HEK293 (cell line): ENCODE measurements around the gene UPP2.

Experiments
- CTCF ChIA-PET: fragments of 350-600 bp; formaldehyde crosslinking; extraction: SDS; loops from one replicate; lab custom pipeline; 2021; ENCODE audit warnings: antibody characterized with exemption; lab: Yijun Ruan, JAX
- POLR2A ChIA-PET: fragments of 300-600 bp; formaldehyde crosslinking; extraction: SDS; loops from one replicate; lab custom pipeline; 2020; ENCODE audit warnings: antibody characterized with exemption, inconsistent platforms; lab: Yijun Ruan, JAX
- H3K27ac ChIP-seq: fragments of 200-500 bp; sonication (Bioruptor generic); 2 replicates; pipeline ENCODE4 v1.5.1; 2014; ENCODE audit warnings: low read depth, low read length, control low read depth, inconsistent platforms; ENCODE audit errors: extremely low read depth
- H3K36me3 ChIP-seq, 2 experiments: fragments of 200-500 bp in 1 of 2; sonication (Bioruptor generic) in 1 of 2; 1 replicate in 1 of 2; 2 replicates in 1 of 2; pipeline ENCODE4 v1.5.1; 2014 to 2017; ENCODE audit warnings: inconsistent platforms in 2 of 2, low read length in 2 of 2; ENCODE audit not compliant: control insufficient read depth in 2 of 2, insufficient read depth in 1 of 2
- H3K4me1 ChIP-seq: fragments of 200-500 bp; sonication (Bioruptor generic); 2 replicates; pipeline ENCODE4 v1.5.1; 2014; ENCODE audit warnings: mild to moderate bottlenecking, low read length, inconsistent platforms; ENCODE audit not compliant: control insufficient read depth, insufficient read depth
- H3K4me3 ChIP-seq: 2 replicates; pipeline ENCODE4 v1.5.1; 2011; ENCODE audit warnings: low read depth, mild to moderate bottlenecking, control low read depth, low read length, moderate library complexity
- H3K9me3 ChIP-seq: fragments of 200-500 bp; sonication (Bioruptor generic); 2 replicates; pipeline ENCODE4 v1.5.1; 2014; ENCODE audit warnings: low read depth, low read length, inconsistent platforms; ENCODE audit not compliant: control insufficient read depth, insufficient read depth
- KLF1 ChIP-seq: fragments of 450-650 bp; formaldehyde crosslinking; IDR thresholded peaks from 2 replicates; pipeline ENCODE4 v1.5.1; 2016; ENCODE audit warnings: missing biosample characterization, missing genetic modification characterization
- KLF8 ChIP-seq: fragments of 450-650 bp; formaldehyde crosslinking; IDR thresholded peaks from 2 replicates; pipeline ENCODE4 v1.5.1; 2016; ENCODE audit warnings: missing biosample characterization, missing genetic modification characterization
- MEIS1 ChIP-seq: sonication (generic); formaldehyde crosslinking; IDR thresholded peaks from 2 replicates; pipeline ENCODE4 v1.8.1; 2022; ENCODE audit warnings: missing genetic modification reagents, mild to moderate bottlenecking, borderline replicate concordance
- MYNN ChIP-seq: fragments of 450-650 bp; formaldehyde crosslinking; IDR thresholded peaks from 2 replicates; pipeline ENCODE4 v1.5.1; 2016; ENCODE audit warnings: missing biosample characterization, missing genetic modification characterization, borderline replicate concordance
- RBAK ChIP-seq: fragments of 450-650 bp; formaldehyde crosslinking; IDR thresholded peaks from 2 replicates; pipeline ENCODE4 v1.5.1; 2016; ENCODE audit warnings: missing biosample characterization, missing genetic modification characterization
- REPIN1 ChIP-seq: fragments of 450-650 bp; formaldehyde crosslinking; IDR thresholded peaks from 2 replicates; pipeline ENCODE4 v1.5.1; 2017; ENCODE audit warnings: missing biosample characterization, missing genetic modification characterization, low read depth
- ZBTB17 ChIP-seq: fragments of 450-650 bp; formaldehyde crosslinking; IDR thresholded peaks from 2 replicates; pipeline ENCODE4 v1.5.1; 2016; ENCODE audit warnings: missing biosample characterization, missing genetic modification characterization
- ZEB2 ChIP-seq: fragments of 450-650 bp; formaldehyde crosslinking; IDR thresholded peaks from 2 replicates; pipeline ENCODE4 v1.5.1; 2016; ENCODE audit warnings: missing biosample characterization, missing genetic modification characterization
- ZFHX2 ChIP-seq: fragments of 450-650 bp; formaldehyde crosslinking; conservative IDR thresholded peaks from 2 replicates; pipeline ENCODE4 v1.5.1; 2016; ENCODE audit warnings: missing biosample characterization, missing genetic modification characterization
- ZFP41 ChIP-seq: fragments of 450-650 bp; formaldehyde crosslinking; IDR thresholded peaks from 2 replicates; pipeline ENCODE4 v1.5.1; 2016; ENCODE audit warnings: missing biosample characterization, missing genetic modification characterization, borderline replicate concordance
- ZFP69B ChIP-seq: fragments of 450-650 bp; formaldehyde crosslinking; IDR thresholded peaks from 2 replicates; pipeline ENCODE4 v1.5.1; 2016; ENCODE audit warnings: missing biosample characterization, missing genetic modification characterization
- ZNF121 ChIP-seq: fragments of 450-650 bp; formaldehyde crosslinking; IDR thresholded peaks from 2 replicates; pipeline ENCODE4 v1.5.1; 2016; ENCODE audit warnings: missing biosample characterization, missing genetic modification characterization
- ZNF146 ChIP-seq: fragments of 450-650 bp; formaldehyde crosslinking; IDR thresholded peaks from 2 replicates; pipeline ENCODE4 v1.5.1; 2016; ENCODE audit warnings: missing biosample characterization, missing genetic modification characterization
- ZNF19 ChIP-seq: fragments of 450-650 bp; formaldehyde crosslinking; IDR thresholded peaks from 2 replicates; pipeline ENCODE4; 2016; ENCODE audit warnings: missing biosample characterization, missing genetic modification characterization, low read depth
- ZNF248 ChIP-seq: fragments of 450-650 bp; formaldehyde crosslinking; IDR thresholded peaks from 2 replicates; pipeline ENCODE4 v1.5.1; 2017; ENCODE audit warnings: missing biosample characterization, missing genetic modification characterization
- ZNF266 ChIP-seq: fragments of 450-650 bp; formaldehyde crosslinking; IDR thresholded peaks from 2 replicates; pipeline ENCODE4 v1.5.1; 2016; ENCODE audit warnings: missing biosample characterization, missing genetic modification characterization, low read depth
- ZNF292 ChIP-seq: fragments of 450-650 bp; formaldehyde crosslinking; IDR thresholded peaks from 2 replicates; pipeline ENCODE4 v1.5.1; 2016; ENCODE audit warnings: low read depth, missing biosample characterization, missing genetic modification characterization, borderline replicate concordance
- ZNF335 ChIP-seq: fragments of 450-650 bp; formaldehyde crosslinking; conservative IDR thresholded peaks from 2 replicates; pipeline ENCODE4 v1.5.1; 2016; ENCODE audit warnings: missing biosample characterization, missing genetic modification characterization
- ZNF391 ChIP-seq: fragments of 450-650 bp; formaldehyde crosslinking; IDR thresholded peaks from 2 replicates; pipeline ENCODE4 v1.5.1; 2016; ENCODE audit warnings: low read depth, missing biosample characterization, missing genetic modification characterization, borderline replicate concordance
- ZNF433 ChIP-seq: fragments of 450-650 bp; formaldehyde crosslinking; IDR thresholded peaks from 2 replicates; pipeline ENCODE4 v1.5.1; 2016; ENCODE audit warnings: missing biosample characterization, missing genetic modification characterization, low read depth
- ZNF518A ChIP-seq: fragments of 450-650 bp; formaldehyde crosslinking; conservative IDR thresholded peaks from 2 replicates; pipeline ENCODE4 v1.5.1; 2016; ENCODE audit warnings: low read depth, missing biosample characterization, missing genetic modification characterization
- ZNF560 ChIP-seq: fragments of 450-650 bp; formaldehyde crosslinking; IDR thresholded peaks from 2 replicates; pipeline ENCODE4 v1.5.1; 2017; ENCODE audit warnings: missing biosample characterization, missing genetic modification characterization, borderline replicate concordance
- ZNF660 ChIP-seq: fragments of 450-650 bp; IDR thresholded peaks from 2 replicates; pipeline ENCODE4 v1.5.1; 2018; ENCODE audit warnings: missing biosample characterization, mild to moderate bottlenecking, missing genetic modification characterization
- ZNF791 ChIP-seq: fragments of 450-650 bp; formaldehyde crosslinking; IDR thresholded peaks from 2 replicates; pipeline ENCODE4 v1.5.1; 2016; ENCODE audit warnings: missing biosample characterization, missing genetic modification characterization
- TF ChIP-seq, protein P1 (sequence below): fragments of 450-650 bp; IDR thresholded peaks from 2 replicates; pipeline ENCODE4 v1.5.1; 2018; ENCODE audit warnings: missing biosample characterization, missing genetic modification characterization

Gene UPP2

GRCh38 chr2:158061763-158062162 is 39.9 kb upstream of the UPP2 start:
- POLR2A ChIA-PET, result no interaction called here
- Histone ChIP-seq H3K36me3 (no peaks in the 10 kb centered on the region), H3K9me3 (no peaks in the 10 kb centered on the region), H3K4me1 (no peaks in the 10 kb centered on the region), H3K27ac (no peak overlapping the region), H3K4me3 (no peak overlapping the region)
- TF ChIP-seq ZNF146, result no peak
- TF ChIP-seq ZFHX2, result no peak
- TF ChIP-seq ZEB2 (tag by site-specific recombination), result no peak
- TF ChIP-seq ZNF433 (tag by site-specific recombination), result no peak
- TF ChIP-seq RBAK (tag by site-specific recombination), result no peak
- TF ChIP-seq MEIS1, result no peak
- TF ChIP-seq ZNF560 (tag by site-specific recombination), result no peak
- no peak for TF ChIP-seq ZNF335 (tag by site-specific recombination)
- no peak for TF ChIP-seq KLF1 (tag by site-specific recombination)
- TF ChIP-seq ZNF121 (tag by site-specific recombination), result no peak
- CTCF ChIA-PET, result interaction anchor here (1.0 kb wide), 1 partner anchor 28 kb away, joined by 4 read pairs; no protein-coding TSS in a partner anchor

DNA sequence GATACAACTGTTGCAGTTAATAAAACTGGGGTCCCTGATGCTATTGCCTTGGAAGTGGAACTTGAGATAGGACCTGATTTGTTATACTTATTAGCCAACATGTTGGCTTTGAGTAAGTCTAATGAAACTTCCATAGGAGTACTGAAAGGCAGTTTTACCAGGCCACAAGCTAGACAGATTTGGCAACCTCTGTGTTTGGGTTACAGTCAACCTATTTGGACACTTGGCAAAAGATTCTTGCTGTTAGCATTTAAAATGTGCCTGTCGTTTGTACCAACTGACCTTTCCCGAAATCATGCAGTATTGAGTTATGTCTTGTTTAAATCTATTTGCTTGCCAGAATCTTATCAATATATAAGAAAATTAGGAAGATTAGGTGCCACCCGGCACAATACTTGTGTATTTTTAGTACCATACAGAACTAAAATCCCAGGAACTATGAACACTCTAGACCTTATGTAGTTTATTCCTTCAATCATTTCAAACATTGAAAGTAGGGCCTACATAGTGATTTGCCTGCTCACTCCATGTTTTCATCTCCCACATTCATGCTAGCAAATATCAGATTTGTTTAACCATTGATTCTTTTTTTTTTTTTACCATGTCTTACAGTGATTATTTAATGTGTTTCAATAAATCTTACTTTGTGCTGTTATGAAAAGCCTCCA is 35.5 kb upstream of the UPP2 start:
- Histone ChIP-seq H3K4me1 (no peaks in the 10 kb centered on the region), H3K4me3 (no peak overlapping the region), H3K36me3 (no peaks in the 10 kb centered on the region), H3K27ac (no peak overlapping the region), H3K9me3 (no peaks in the 10 kb centered on the region)
- CTCF ChIA-PET, result no interaction called here
- TF ChIP-seq, protein P1, sequence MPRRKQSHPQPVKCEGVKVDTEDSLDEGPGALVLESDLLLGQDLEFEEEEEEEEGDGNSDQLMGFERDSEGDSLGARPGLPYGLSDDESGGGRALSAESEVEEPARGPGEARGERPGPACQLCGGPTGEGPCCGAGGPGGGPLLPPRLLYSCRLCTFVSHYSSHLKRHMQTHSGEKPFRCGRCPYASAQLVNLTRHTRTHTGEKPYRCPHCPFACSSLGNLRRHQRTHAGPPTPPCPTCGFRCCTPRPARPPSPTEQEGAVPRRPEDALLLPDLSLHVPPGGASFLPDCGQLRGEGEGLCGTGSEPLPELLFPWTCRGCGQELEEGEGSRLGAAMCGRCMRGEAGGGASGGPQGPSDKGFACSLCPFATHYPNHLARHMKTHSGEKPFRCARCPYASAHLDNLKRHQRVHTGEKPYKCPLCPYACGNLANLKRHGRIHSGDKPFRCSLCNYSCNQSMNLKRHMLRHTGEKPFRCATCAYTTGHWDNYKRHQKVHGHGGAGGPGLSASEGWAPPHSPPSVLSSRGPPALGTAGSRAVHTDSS (tag by site-specific recombination), result no peak
- no peak for TF ChIP-seq ZNF292 (tag by site-specific recombination)
- no peak for TF ChIP-seq ZNF660 (tag by site-specific recombination)
- TF ChIP-seq MYNN (tag by site-specific recombination), result no peak
- no peak for TF ChIP-seq ZFP69B (tag by site-specific recombination)
- TF ChIP-seq ZFP41 (tag by site-specific recombination), result no peak
- TF ChIP-seq KLF8 (tag by site-specific recombination), result no peak
- no peak for TF ChIP-seq REPIN1 (tag by site-specific recombination)
- TF ChIP-seq ZNF19, result no peak
- POLR2A ChIA-PET, result no interaction called here

DNA sequence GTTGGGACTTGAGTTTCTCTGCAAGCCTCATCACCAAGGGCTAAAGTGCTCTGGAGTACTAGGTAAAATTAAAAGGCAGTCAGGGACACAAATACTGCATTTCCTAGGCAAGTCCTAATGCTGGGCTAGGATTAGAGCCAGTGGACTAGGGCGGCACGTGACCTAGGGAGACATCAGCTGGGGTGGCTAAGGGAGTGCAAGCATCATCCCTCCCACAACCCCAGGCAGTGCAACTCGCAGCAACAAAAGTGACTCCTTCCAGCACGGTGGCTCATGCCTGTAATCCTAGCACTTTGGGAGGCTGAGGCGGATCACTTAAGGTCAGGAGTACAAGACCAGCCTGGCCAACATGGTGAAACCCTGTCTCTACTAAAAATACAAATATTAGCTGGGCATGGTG is 30.7 kb upstream of the UPP2 start:
- H3K4me3 ChIP-seq, result no peak overlapping the region
- no peaks in the 10 kb centered on the region for H3K36me3 ChIP-seq
- ChIA-PET POLR2A (no interaction called here), CTCF (interaction anchor here (0.8 kb wide), 1 partner anchor 15 kb away, joined by 3 read pairs; no protein-coding TSS in a partner anchor)
- no peaks in the 10 kb centered on the region for H3K4me1 ChIP-seq
- H3K27ac ChIP-seq, result no peak overlapping the region
- H3K9me3 ChIP-seq, result no peaks in the 10 kb centered on the region
- TF ChIP-seq ZNF391 (tag by site-specific recombination) (no peak), ZNF248 (tag by site-specific recombination) (no peak), ZNF266 (tag by site-specific recombination) (no peak), ZNF791 (no peak), ZNF518A (tag by site-specific recombination) (no peak), ZNF560 (tag by site-specific recombination) (no peak), ZBTB17 (tag by site-specific recombination) (no peak)
